Measurements from ENCODE around the gene VWA3A.
"Not testable (repeated sequence)": the region's sequence is repeated elsewhere in the genome, so short reads cannot be mapped to it uniquely, and the experiment has no call there.

VWA3A gene

DNA sequence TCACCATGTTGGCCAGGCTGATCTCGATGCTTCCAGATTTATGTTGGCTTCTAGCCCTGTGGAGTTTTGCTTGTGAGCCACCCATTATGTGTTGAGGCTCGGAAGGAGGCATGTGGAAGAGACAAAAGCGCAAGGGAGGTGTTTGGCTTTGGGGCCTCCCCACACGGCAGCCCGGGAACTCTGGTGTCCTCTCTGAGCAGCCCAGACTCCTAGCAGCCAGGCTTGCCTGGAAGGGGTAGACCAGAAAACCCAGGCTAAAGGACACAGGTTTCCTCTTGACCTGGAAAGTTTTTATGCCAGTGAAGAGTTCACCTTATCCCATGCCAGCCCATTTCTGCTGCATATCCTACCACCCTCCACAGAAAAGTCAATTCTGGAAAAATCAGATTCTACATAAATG, 91.0 kb downstream of the VWA3A start:
- DNase-seq (ENCODE audit: low read depth): no peak

DNA sequence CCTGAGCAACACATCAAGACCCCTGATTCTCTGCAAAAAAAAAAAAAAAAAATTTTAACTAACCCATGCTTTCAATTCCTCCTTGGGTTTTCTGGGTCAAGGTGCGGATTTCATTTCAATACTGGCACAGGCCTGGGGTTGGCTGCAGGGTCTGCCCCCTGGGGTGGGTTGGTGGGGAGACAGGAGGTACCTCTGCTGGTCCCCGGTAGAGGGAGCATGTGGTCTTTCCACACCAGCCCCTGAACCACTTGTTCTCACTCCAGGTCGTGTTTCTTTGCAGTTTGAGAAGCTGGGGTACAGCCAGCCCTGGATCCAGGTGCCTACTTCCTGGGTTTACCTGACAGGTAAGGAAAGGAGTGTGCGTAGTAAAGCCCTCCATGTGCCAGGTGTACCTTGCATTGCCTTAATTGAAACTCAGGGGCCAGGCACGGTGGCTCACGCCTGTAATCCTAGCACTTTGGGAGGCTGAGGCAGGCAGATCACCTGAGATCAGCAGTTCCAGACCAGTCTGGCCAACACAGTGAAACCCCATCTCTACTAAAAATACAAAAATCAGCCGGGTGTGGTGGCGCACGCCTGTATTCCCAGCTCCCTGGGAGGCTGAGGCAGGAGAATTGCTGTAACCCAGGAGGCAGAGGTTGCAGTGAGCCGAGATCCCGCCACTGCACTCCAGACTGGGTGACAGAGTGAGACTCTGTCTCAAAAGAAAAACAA, 91.7 kb downstream of the VWA3A start:
- no peak for DNase-seq (ENCODE audit: low read depth)

DNA sequence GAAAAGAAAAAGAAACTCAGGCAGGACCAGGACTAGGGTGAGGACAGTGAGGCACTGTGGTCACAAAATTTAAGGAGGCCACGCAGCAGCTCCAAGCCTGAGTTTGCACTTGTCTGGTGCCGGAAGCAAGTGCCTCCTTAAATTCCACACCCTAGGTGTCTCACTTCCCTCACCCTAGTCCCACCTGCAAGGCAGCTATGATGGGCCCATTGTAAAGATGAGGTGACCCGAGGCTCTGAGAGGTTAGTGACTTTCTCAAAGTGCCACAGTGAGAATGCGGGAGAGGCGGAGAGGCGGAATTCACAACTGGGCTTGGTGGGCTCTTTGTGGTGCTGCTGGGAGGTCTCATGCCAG, 92.3 kb downstream of the VWA3A start:
- DNase-seq (ENCODE audit: low read depth): no peak

DNA sequence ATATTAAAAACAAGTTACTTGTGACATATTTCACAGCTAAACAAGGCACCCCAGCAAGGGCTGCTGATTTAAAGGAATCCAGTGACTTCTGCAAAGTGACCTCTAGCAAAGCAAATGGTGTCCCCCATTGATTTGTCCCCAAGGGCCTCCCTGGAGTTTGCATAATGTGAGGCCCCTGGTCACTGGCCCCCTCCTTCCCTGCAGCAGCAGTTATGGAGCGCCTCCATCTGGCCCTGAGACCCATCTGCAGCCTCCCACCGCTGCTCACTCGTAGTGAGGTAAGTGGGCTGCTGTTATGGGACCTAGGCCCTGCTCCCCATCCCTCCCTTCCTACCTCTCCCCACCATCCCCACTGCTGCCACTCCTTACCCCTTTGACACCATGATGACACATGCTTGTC, 94.2 kb downstream of the VWA3A start:
- DNase-seq (ENCODE audit: low read depth): no peak

GRCh38 chr16:22188267-22188594, 95.9 kb downstream of the VWA3A start:
- no peak for DNase-seq (ENCODE audit: low read depth)

DNA sequence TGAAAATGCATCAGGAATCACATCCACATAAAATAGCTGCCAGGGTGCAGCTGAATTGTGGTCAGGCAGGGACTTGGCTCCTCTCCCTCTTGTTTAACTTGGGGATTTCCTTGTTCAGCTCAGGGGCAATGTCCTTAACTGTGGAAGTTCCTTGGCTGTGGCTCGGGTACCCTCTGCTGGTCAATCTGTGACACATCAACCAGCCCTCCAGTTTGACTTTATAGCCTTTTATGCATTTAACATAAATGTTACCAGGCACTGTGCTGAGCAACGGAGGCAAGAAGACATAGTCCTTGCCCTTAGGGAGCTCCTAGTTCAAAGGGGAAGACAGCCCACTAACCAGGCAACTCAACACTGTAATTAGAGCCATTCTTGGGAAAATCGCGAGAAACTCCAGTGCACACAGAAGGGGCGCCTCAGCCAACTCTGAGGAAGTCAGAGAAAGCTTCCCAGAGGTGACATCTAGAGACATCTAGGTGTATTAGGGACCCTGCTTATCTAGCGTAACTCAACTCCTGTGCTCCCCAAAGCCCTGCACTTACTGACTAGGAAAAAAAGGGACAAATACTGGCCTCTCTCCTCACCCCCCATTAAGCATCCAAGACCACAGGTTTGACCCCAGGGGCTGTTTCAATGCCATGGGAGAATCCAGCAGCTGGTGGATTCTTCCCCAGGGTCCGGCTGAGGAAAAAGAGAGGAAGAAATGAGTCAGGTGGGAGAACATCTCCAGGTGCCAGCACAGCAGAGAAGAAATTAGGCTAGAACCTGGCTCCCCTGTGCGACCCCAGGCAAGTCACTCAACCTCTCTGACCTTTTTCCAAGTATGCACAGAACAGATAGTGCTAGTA, 96.5 kb downstream of the VWA3A start:
- no peak for DNase-seq (ENCODE audit: low read depth)

DNA sequence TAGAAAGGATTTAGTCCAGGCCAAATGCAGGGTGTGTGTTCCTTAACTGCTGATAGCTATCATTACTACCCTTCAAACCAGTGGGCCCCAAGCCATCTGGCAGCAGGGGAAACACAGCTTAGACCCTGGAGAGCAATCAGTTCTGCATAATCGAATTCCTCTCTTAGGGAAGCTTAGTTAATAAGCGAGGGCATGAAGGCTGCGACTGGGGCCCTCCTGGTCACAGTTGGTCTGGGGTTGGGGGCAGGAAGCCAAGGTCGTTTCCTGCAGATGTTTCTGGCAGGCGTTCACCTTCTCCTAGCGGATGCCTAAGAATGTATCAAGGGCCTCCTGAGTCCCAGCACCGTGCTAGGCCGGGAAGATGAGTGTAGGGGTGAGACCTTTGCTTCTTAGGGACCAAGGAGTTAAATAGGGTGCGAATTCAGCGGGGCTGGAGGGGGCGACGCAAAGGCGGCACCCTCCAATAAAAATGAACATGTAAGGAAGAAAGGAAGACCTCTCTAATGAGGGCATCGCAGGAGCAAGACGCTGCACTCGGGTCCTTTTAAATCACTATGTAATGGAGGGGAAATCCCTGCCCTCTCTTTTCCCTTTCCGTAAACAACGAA, 97.2 kb downstream of the VWA3A start:
- no peak for DNase-seq (ENCODE audit: low read depth)

DNA sequence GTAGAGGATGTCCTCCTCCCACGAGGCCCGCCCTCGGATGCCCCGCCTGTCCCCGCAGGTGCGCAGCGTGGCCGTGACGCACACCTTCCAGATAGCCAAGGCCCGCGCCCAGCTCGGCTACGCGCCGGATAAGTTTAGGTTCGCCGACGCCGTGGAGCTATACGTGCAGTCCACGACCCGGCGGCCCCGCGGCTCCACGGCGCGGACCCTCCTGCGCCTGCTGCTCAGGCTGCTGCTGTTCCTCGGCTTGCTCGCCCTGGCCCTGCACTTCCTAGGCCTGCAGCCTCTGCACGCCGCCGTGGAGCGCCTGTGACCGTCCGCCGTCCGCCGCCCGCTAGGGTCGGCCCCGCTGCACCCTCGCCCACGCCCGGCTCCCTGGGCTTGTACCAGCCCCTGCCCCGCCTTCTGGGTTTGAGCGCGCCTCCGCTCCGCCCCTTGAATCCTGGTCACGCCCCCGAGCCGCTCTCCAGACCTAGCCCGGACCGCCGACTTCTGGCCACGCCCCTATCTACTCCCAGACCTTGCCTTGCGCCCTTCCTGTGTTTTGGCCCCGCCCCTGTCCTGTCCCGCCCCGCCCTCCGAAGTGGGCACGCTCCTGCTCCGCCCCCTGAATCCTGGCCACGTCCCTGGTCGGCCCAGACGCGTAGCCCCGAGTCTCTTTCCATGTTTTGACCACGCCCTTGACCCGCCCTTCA, 97.9 kb downstream of the VWA3A start:
- no peak for DNase-seq (ENCODE audit: low read depth)

- peak; percentile 93 for DNase-seq (ENCODE audit: low read depth)
Measured at GRCh38 chr16:22190776-22191531, 98.6 kb downstream of the VWA3A start.

DNA sequence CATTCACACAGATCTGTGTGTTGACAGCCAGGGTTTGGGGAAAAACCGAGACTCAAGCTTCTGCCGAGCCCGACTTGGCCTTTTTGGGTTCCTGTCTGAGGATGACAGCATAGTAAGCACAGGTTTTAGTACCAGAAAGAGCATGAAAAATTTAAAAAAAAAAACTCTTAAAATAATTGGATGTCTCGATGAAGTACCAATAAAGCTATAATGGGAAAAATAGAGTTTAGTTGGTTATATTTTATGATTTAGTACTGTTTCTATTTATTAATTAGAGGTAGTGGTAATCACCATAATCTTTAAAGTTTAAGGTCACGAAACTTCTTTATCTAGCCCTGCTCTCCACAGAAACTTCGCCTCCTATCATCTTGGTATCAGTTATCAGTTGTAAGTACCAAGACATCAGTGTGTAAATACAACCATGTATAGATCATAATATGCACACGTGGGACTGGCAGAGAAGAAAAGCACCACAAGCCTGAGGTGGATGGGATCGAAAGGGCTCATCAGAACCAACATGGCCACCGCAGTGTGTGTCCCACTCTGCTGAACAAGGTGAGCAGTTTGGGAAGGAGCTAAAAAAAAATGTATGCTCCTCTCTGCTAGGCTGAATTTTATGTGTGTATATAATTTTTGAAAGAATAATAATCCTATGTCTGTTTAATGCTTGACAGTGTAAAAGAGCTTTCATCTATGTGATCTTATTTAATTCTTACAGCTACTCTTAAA, 99.4 kb downstream of the VWA3A start:
- no peak for DNase-seq (ENCODE audit: low read depth)

GRCh38 chr16:22192261-22193062, 100.1 kb downstream of the VWA3A start:
- DNase-seq (ENCODE audit: low read depth): peak; percentile 67

DNA sequence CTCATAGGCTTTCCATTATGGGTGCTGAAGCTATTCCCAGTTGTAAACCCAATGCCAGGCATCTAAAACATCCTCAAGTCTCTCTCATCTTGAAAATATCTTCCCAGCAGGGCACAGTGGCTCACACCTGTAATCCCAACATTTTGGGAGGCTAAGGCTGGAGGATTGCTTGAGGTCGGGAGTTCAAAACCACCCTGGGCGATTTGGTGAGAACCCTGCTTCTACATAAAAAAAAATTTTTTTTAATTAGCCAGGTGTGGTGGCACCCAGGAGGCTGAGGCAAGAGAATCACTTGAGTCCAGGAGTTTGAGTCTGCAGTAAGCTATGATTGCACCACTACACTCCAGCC, 100.7 kb downstream of the VWA3A start:
- no peak for DNase-seq (ENCODE audit: low read depth)

- DNase-seq (ENCODE audit: low read depth): no peak
Measured at GRCh38 chr16:22194707-22195444, 102.5 kb downstream of the VWA3A start.

DNA sequence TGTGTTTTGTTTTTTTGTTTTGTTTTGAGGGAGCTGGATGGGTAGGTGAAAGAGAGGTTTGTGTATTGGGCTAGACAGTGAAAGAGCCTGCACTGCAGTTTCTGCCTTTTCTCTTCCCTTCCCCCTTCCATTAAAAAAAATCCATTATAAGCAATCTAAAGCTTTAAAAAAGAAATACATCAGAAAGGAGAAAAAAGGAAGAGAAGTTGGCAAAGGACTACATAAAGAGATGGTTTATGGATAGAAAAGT, 103.0 kb downstream of the VWA3A start:
- DNase-seq (ENCODE audit: low read depth): no peak

GRCh38 chr16:22195695-22196558, 103.6 kb downstream of the VWA3A start:
- no peak for DNase-seq (ENCODE audit: low read depth)

DNA sequence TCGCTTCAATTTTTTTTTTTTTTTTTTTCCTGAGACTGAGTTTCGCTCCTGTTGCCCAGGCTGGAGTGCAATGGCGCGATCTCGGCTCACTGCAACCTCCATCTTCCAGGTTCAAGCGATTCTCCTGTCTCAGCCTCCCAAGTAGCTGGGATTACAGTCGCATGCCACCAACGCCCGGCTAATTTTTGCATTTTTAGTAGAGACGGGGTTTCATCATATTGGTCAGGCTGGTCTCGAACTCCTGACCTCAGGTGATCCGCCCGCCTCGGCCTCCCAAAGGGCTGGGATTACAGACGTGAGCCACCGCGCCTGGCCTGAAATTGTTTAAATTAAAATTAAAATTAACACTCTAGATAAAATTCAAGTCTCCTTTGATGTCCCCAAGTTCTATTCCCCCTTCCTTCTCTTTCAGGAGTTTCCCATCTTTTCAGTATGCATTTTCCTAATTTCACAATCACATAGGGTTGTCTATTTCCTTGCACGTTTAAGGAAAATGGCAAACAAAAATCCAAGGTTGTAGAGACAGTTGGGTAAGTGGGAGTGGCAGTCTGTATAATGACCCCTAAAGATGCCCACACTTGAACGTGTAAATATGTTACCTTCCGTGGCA, 104.3 kb downstream of the VWA3A start:
- DNase-seq (ENCODE audit: low read depth): not testable (repeated sequence)

- no peak for DNase-seq (ENCODE audit: low read depth)
Measured at GRCh38 chr16:22198547-22199293, 106.4 kb downstream of the VWA3A start.

DNA sequence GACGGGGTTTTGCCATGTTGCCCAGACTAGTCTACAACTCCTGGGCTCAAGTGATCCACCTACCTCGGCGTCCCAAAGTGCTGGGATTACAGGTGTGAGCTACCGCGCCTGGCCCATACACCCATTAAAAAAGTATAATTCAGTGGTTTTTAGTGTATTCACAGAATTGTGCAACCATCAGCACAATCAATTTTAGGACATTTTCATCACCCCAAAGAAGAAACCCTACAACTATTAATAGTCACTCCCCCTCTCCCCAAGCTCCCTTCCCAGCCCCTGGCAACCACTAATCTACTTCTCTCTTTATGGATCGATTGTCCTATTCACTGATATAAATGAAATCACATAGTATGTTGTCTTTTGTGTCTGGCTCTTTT, 109.9 kb downstream of the VWA3A start:
- DNase-seq (ENCODE audit: low read depth): no peak
